GM04504 (cell line): ENCODE data around the gene EI24.

ENCODE experiments used
- DNase-seq: peaks from one replicate; pipeline ENCODE4 v3.0.0-alpha.2; 2012; ENCODE audit warnings: low read depth

Gene EI24

DNA sequence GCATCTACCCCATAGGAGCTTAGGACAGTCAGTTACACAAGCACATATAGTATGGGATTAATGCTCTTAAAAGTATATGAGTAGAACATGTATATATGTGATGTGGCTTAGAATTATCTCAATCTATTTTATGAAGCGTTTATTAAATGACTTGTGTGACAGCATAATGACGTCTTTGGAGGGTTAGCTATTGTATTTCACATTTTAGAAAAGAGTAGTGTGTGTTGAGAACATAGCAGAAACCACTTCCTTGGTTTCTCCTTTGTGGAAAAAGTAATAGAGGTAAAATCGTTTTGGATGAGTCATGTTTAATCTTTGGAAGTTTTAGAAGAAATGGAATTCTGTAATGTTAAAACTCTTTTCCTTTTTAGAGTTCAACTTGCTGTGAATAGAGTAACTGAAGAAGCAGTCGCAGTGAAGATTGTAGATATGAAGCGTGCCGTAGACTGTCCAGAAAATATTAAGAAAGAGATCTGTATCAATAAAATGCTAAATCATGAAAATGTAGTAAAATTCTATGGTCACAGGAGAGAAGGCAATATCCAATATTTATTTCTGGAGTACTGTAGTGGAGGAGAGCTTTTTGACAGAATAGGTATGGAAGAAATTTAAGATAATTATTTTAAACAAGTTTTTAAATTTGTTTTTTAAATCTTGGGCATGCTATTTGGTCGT, 58.1 kb downstream of the EI24 start:
- no peak for DNase-seq
